Stimulated activated CD8-positive, alpha-beta memory T cell treated with anti-CD3 and anti-CD28 coated beads, Interleukin-12 subunit alpha, Interleukin-12 subunit beta, amount 100 ng/mL, for 4 hours (primary cell): ENCODE data around the gene SKA2.
A peak's percentile ranks its signal among the peaks of the same experiment; 100 is the strongest.
"Not testable (repeated sequence)": the region's sequence is repeated elsewhere in the genome, so short reads cannot be mapped to it uniquely, and the experiment has no call there.

Source experiments
- DNase-seq: peaks from one replicate; pipeline ENCODE4 v3.0.0-alpha.2; 2020; ENCODE audit warnings: low read depth

Gene SKA2, protein sequence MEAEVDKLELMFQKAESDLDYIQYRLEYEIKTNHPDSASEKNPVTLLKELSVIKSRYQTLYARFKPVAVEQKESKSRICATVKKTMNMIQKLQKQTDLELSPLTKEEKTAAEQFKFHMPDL

DNA sequence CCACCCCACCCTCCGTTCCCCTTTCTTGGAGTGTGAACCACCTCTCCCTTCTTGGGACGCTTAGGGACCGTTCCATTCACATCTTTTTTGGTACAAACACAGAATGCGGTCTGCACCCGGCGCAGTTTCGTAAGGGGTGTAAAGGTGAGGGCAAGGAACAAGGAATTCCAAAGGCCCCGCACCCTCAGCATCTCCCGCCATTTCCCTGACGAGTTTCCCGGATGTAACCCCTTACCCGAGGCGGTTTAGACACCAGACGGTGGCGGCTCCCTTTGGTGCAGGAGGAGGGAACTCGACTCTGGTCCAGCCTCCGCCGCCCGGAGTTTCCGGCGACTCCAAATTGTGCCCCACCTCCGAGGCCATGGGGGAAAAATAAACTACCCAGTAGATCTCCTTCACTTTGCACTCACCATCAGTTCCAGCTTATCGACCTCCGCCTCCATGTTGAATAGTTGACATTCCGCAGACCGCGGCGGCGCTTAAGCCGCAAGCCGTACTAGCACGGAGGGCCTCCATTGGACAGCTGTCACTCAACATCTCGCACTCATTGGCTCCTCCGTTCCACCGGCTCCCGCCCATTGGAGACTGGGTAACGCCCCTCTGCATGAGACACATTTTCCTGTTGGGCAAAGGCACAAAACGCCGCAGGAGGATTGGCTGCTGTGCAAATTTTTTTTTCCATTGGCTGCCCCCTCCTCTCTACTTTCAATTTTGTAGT lies at the start of gene SKA2:
Gene SKA2 (minus strand): TSS at position 466 of the 718 bp plus-strand sequence. CDS start 23 bp downstream, at position 443.
- peak; percentile 90 for DNase-seq

DNA sequence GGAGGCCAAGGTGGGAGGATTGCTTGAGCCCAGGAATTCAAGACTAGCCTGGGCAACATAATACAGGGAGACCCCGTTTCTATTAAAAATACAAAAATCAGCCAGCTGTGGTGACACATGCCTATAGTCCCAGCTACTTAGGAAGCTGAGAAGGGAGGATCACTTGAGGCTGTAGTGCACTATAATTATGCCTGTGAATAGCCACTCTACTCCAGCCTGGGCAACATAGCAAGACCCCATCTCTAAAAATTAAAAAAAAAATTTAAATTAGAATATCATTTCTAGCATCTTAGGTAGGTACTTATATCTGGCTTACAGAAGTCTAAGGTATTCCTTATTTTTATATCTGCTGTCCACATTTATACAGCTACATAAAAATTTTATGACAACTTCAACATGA lies 47.3 kb upstream of the SKA2 start:
- DNase-seq, result no peak

GRCh38 chr17:59199398-59199797 lies 44.4 kb upstream of the SKA2 start:
- no peak for DNase-seq

DNA sequence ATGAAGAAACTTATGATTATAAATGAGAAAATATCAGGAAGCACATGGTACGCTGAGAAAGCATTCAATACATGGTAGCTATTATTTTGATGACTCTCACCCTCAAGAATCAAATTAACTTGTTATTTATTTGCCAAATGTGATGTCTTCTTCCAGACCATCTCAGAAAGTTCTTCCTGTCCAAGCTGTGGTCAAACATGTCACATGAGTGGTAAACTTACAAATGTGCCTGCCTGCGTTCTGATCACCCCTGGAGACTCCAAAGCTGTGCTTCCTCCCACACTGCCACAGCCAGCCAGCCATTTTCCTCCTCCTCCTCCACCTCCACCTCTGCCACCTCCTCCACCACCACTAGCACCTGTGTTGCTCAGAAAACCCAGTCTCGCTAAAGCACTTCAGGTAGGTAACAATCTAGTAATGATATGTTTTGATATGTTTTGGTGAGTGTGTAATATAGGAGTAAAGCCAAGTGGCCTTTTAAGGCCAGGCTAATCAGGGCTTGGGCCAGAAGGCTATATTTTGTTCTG lies 38.4 kb upstream of the SKA2 start:
- no peak for DNase-seq

DNA sequence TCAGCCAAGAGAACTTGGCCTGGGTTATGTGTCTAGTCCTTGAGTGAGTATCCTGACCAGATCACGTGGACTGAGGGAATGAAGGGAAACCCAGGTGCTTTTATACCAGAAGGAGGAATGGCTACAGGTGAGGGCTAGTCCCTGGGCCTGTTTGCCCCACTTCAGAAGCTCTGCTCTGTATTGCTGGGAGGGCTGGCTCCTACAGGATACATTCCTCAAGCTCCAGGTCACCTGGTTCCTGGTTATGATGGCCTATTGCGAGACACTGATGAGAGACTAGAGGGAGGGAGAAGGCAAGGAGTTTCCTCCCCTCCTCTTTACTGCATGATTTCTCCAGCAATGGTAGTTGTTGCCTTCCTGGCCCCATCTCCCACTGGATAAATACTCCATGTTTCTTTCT lies 35.8 kb upstream of the SKA2 start:
- DNase-seq, result no peak

DNA sequence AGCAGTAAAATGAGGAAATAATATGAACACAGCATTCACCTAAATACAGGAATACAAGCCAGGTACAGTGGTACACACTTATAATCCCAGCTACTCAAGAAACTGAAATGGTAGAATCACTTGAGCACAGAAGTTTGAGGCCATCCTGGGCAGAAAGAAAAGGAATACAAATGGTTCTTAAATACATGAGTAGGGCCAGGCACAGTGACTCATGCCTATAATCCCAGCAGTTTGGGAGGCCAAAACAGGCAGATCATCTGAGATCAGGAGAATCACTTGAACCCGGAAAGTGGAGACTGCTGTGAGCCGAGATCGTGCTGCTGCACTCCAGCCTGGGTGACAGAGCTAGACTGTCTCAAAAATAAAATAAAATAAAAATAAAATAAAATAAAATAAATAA lies 31.9 kb upstream of the SKA2 start:
- DNase-seq, result no peak

- no peak for DNase-seq
Measured at GRCh38 chr17:59185997-59186396, 31.0 kb upstream of the SKA2 start.

DNA sequence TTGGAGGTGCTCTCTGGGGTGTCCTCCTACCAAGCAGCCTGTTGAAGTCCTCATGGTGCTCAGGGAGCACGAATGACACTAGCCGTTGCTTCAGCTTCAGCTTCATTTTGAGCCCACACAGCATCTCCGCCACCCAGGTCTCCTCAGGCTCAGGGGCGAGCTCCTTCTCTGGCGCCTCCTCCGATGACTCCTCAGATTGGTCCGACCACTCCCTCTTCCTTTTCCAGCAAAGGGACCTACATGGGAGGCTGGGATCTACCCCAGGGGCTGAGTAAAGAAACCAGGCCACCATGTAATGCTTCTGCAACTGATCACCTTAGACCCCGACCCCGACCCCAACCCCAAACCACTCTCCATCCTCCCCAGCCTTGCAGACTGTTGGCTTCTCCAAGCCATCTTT lies 26.5 kb upstream of the SKA2 start:
- DNase-seq, result no peak

DNA sequence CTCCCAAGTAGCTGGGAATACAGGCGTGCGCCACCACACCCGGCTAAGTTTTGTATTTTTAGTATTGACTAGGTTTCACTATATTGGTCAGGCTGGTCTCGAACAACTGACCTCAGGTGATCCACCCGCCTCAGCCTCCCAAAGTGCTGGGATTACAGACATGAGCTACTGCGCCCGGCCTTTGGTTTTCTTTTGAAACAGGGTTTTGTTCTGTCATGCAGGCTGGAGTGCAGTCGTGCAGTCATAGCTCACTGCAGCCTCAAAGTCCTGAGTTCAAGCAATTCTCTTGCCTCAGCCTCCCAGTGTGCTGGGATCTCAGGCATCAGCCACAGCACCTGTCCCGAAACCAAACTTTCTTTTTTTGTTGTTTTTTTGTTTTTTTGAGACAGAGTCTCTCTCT lies 25.6 kb upstream of the SKA2 start:
- DNase-seq, result no peak

- DNase-seq, result not testable (repeated sequence)
Measured at GRCh38 chr17:59179601-59180000, 24.6 kb upstream of the SKA2 start.

DNA sequence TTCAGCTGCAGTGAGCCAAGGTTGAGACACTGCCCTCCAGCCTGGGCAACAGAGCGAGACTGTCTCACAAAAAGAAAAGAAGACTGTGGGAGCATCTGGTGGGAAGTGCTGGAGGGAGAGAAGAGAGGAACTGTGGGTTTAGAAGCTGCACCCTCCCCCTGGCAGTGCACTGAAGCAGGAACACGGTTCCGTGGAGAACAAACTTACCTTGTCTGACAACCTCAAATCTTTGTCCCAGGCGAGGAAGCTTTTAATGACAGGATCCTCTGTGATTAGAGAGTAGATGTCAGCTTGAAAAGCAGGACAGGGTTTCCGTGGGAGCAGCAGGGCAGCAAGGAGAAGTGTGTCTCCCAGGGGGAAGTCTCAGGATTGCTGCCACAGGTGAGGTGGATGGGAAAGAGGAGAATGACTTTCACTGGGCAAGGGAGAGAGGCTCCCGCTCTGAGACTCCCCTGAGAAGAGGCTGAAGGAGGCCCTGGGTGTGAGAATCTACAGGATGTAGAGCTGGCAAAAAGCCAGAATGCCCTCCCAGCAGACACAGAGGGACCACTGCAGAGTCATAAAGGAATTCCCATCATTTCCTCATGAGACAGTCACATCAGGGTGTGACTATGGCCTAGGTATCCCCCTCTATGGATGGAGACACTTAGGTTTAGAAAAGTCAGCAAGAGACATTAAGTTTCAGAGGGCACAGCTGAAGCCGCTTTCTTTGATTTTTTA lies 23.4 kb upstream of the SKA2 start:
- no peak for DNase-seq

DNA sequence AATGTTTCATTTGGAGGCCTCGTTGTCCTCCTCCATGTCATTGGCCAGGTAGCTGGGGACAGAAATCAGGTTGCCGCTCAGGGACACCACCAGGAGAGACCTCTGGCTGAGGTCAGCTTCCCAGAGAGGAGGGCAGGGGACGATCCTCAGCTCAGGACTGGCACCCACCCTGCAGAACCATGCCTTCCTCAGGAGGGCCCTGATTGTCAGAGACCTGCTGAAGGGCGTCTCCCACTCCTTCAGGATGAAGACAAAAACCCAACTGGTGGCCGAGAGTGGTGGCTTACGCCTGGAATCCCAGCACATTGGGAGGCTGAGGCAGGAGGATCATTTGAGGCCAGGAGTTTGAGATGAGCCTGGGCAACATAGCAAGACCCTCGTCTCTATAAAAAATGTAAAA lies 20.1 kb upstream of the SKA2 start:
- no peak for DNase-seq

DNA sequence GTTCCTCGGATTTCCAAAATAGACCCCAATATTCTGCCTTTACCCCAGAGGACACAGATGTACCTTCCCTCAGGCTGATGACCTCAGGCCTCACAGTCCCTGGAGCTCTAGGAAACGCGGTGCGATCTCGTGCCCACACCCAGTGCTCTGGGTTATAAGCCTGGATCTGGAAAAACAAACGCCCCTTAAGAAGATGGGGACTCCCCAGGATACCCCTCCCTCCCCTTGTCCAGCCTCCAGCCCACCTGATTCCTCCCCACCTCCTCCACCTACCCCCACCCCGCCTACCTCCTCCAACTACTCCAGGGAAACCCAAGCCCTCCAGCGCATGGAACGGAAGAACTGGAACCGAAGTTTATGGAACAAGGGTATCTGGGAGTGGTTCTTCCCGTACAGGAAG lies 19.7 kb upstream of the SKA2 start:
- DNase-seq, result no peak

GRCh38 chr17:59172436-59173004 lies 17.5 kb upstream of the SKA2 start:
- DNase-seq, result no peak

- no peak for DNase-seq
Measured at GRCh38 chr17:59167571-59168001, 12.6 kb upstream of the SKA2 start.

DNA sequence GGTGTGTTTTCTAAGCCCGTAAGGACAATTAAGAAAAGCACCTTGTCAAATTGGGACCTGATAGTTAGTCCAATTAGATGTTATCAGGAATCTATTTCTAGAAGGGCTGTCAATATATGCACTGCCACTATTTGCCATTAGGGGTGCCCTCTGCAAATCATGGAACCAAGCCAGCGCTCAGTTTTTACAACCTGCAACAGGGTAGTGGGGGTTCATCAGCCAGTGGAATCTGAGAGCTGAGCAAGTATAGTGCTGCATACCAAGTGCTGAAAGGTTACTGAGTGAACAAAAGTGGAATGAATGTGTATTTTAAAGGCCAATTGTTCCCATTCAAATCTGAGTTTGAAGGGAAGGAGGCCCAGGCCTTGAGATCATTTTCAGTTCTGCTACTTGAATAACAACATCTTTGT lies 11.0 kb upstream of the SKA2 start:
- DNase-seq, result no peak

- DNase-seq, result no peak
Measured at GRCh38 chr17:59161477-59161876, 6.5 kb upstream of the SKA2 start.

DNA sequence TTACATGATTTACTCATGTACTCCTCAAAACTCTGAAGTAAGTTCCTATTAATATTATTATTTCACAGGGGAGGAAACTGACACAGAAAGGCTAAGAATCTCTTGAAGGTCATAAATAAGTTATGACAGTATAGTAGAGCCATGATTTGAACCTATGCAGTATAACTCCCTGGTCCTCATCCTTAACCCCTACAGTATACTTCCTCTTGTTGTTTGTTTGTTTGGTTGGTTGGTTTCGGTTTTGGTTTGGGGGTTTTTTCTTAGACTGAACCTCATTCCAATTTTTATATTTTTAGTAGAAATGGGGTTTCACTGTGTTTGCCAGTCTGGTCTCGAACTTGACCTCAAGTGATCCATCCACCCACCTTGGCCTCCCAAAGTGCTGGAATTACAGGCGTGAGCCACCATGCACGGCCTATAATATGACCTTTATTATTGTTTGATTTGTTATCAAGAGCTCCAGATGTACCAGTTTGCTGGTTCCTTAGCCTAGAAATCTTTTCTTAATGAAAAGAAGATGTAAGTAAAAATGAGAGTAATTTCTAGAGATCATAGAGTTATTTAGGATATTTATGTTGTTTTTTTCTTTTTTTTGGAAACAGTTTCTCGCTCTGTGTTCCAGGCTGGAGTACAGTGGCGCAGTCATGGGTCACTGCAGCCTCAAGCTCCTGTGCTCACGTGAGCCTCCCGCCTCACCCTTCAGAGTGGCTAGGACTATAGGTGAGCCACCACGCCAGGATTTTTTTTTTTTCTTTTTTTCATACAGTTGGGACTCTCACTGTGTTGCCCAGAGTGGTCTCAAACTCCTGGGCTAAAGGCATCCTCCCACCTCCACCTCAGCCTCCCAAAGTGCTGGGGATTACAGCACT lies 5.4 kb upstream of the SKA2 start:
- no peak for DNase-seq

DNA sequence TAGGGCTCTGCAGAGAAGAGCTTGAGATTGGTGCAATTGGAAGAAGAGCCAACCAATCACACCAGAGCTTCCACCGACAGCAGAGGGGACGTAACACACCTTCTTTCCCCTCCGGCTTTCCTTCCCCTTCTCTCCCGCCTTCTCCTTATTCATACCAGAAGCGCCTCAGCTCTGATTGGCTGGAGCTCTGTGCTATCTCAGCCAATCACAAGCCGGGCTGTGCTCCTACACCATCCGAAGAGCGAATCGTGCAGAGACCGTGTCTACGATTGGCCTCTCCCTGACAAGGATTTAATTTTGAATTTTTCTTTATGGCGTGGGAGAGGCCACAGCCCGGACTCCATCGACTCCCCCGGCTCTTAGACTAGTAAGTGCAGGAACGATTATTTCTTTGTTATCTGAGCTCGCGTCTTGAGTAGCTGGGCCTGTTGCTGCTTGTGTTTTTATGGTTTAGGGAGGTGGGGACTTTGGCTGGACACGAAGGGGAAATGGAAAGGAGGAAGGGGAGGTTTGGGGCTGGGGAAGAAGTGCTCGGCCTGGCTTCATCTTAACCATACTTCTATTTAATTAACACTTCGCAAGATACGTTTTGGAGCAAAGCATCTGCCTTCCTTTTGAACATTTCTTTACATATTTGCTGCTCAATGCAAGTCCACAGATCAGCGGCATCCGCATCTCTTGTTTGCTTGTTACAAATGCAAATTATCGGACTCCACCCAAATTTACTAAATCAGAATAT lies 622 bp upstream of the SKA2 start, which contains the start of gene PRR11:
Gene PRR11 (plus strand): TSS at position 308 of the 739 bp plus-strand sequence. CDS start 14,007 bp downstream, outside the sequence.
- peak; percentile 77 for DNase-seq

GRCh38 chr17:59154292-59154720 lies 680 bp downstream of the SKA2 start:
- peak; percentile 8 for DNase-seq

DNA sequence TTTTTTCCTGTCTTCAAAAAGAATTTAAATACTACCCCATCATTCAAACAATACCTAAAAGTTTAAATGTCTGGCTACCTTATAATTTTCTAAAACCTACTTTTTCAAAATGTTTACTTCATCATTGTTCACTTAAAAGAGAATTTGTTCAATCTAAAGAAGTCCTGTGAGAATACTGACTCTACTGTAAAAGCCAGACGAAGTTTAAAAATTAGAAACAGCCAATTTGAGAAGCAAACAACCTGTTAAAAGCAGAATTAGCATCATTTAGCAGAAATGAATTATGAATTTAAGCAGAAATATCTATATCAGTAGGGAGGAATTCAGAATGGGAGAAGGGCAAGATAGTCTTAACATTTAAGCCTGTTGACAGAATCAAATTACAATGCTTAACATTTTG lies 2.1 kb downstream of the SKA2 start:
- DNase-seq, result no peak
